ENCODE results near the gene GLT1D1. TPM values are rescaled to one million over a fixed set of nuclear protein-coding genes. Genes with fewer than 3 reads are reported as not detected.

GLT1D1 gene
- total and polyA plus RNA-seq, 2 donors (not counting 3 experiments of a cell fraction or from before 2014, with no cell fraction given): not detected

GRCh38 chr12:128856791-128857078, 3.5 kb downstream of the GLT1D1 start:
- Histone ChIP-seq H3K27ac (ENCODE audit: insufficient read depth, low read depth, low read length) (no peak overlapping the region), H3K79me2 (ENCODE audit: control insufficient read depth, insufficient read depth, low read length) (no peaks in the 10 kb centered on the region), H2AFZ (ENCODE audit: low read depth, low read length) (no peak overlapping the region), H3K9me3 (replicated peaks; ENCODE audit: control insufficient read depth, insufficient read depth, low read length) (no peaks in the 10 kb centered on the region), H3K4me2 (ENCODE audit: insufficient read depth, low read length) (no peak overlapping the region), H3K36me3 (ENCODE audit: control insufficient read depth in 2 of 2, extremely low read depth in 1 of 2, insufficient read depth in 2 of 2, low read length in 2 of 2) (no peaks in the 10 kb centered on the region), H3K4me3 (replicated peaks in 1 of 3; ENCODE audit: insufficient read depth in 1 of 3, low read depth in 1 of 3, low read length in 3 of 3) (no peak overlapping the region), H3K4me1 (ENCODE audit: control insufficient read depth, extremely low read depth, insufficient read depth, low read length) (no peaks in the 10 kb centered on the region), H3K9me1 (replicated peaks; ENCODE audit: control insufficient read depth, extremely low read depth, insufficient read depth, low read length) (no peaks in the 10 kb centered on the region), H4K20me1 (replicated peaks; ENCODE audit: control insufficient read depth, extremely low read depth, insufficient read depth, low read length) (no peaks in the 10 kb centered on the region), H3K9ac (replicated peaks; ENCODE audit: extremely low read depth, insufficient read depth, low read length) (no peak overlapping the region), H3K27me3 (ENCODE audit: control insufficient read depth in 2 of 2, insufficient read depth in 2 of 2, low read length in 2 of 2) (peaks cover 0 to 2% of the 10 kb centered on the region in 2 experiments)
- DNase-seq (ENCODE audit: low read depth, low spot score) (no peak), FAIRE-seq (no peak)
- intact Hi-C loops (cut with micrococcal nuclease): no loop called here
- dilution Hi-C loops (cut with MboI; ENCODE audit: extremely low pct_ligation_motif_present, low sequenced_read_pairs): no loop called here
- POLR2A ChIA-PET: no interaction called here
- BruUV-seq (replicated peaks): no TSS peak
- TF ChIP-seq CTCF (IDR thresholded peaks at IDR 0.05; ENCODE audit: extremely low read depth in 1 of 2, insufficient read depth in 1 of 2, low read depth in 1 of 2, low read length in 2 of 2) (no peak), POLR2A (IDR thresholded peaks at IDR 0.05; ENCODE audit: low read depth, low read length) (no peak), GATA2 (IDR thresholded peaks at IDR 0.05; ENCODE audit: insufficient read depth, insufficient read length, low read depth, low read length) (no peak), MYC (IDR thresholded peaks at IDR 0.05; ENCODE audit: low read depth, low read length) (no peak), FOS (IDR thresholded peaks at IDR 0.05; ENCODE audit: borderline replicate concordance, insufficient read depth, low read length) (no peak), EZH2 (IDR thresholded peaks at IDR 0.05; ENCODE audit: borderline replicate concordance, low read depth, low read length, severe bottlenecking) (no peak), POLR2AphosphoS5 (IDR thresholded peaks at IDR 0.05; ENCODE audit: insufficient read depth, low read depth, low read length) (no peak), MAX (IDR thresholded peaks at IDR 0.05; ENCODE audit: insufficient read depth, insufficient read length) (no peak), JUN (IDR thresholded peaks at IDR 0.05; ENCODE audit: borderline replicate concordance, insufficient read depth, insufficient read length, low read depth) (no peak)
- CTCF ChIA-PET: no interaction called here

Measured in endothelial cell of umbilical vein (primary cell).